HG02885 (cell line): ENCODE results near the gene ZNF544.
A peak's percentile ranks its signal among the peaks of the same experiment; 100 is the strongest.

Experiments used
- ATAC-seq: cut with Tn5 transposase; IDR thresholded peaks from one replicate; pipeline ENCODE4 v1.9.1; 2021; ENCODE audit warnings: mild to moderate bottlenecking; ENCODE audit not compliant: unreplicated experiment, poor library complexity

ZNF544 gene

GRCh38 chr19:58228585-58229254, at the start of gene ZNF544:
ZNF544 (plus strand) TSS chr19:58228914; CDS start chr19:58244024, 15,110 bp downstream.
- ATAC-seq = peak; percentile 92

DNA sequence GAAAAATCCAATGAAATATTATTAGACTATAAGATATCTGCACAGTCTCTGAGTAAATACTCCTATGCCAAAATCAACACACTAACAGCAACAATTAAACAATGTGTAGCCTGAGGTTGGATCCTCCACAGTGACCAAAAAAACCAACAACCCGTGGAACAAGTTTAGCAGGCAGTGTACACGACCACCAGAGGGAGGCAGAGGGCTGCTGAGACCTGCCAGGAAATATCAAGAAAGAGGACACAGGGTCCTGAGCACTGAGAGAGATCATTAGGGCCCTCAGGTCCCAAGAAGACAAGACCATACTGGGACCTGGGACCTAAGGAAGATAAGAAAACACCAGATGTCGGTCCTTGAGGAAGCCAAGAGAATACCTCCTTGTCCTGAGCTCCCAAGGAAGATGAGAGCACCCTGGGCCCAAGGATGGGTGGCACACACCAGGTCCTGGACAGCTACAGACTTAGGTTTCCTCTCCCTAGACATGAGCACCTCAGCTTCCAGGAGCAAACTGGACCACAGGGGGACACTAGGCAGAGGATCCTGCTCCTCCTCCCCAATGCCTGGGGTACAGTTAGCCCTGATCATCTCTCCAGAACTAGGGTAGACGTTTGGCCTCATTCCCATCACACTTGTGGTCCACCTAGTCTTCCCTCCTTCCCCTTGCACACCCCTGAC, 46.7 kb upstream of the ZNF544 start:
- no peak for ATAC-seq

DNA sequence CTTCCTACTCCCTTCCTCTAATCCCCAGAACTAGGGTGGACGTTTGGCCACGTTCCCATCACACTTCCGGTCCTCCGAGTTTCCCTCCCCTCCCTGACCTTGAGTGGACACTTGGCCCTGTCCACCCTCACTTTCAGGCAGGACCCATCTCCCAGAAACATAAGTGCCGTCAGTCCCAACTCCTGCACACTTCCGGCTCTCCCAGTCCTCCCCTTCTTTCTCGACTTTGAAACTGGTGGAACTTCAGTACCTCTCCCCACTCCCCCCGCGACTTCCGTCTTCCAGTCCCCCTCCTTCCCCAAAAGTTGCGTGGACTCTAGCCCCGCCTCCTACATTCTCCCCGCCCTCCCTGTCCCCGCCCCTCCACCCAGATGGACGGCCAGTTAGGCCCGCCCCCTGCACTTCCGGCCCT, 46.1 kb upstream of the ZNF544 start:
- ATAC-seq = peak; percentile 69

- ATAC-seq = peak; percentile 88
Observed at GRCh38 chr19:58182989-58183816, 45.5 kb upstream of the ZNF544 start, which contains the start of gene ZNF274. ZNF274 (plus strand) TSS chr19:58183061; CDS start chr19:58183966, 905 bp downstream.

- ATAC-seq = no peak
Observed at GRCh38 chr19:58183817-58184215, 44.9 kb upstream of the ZNF544 start.

DNA sequence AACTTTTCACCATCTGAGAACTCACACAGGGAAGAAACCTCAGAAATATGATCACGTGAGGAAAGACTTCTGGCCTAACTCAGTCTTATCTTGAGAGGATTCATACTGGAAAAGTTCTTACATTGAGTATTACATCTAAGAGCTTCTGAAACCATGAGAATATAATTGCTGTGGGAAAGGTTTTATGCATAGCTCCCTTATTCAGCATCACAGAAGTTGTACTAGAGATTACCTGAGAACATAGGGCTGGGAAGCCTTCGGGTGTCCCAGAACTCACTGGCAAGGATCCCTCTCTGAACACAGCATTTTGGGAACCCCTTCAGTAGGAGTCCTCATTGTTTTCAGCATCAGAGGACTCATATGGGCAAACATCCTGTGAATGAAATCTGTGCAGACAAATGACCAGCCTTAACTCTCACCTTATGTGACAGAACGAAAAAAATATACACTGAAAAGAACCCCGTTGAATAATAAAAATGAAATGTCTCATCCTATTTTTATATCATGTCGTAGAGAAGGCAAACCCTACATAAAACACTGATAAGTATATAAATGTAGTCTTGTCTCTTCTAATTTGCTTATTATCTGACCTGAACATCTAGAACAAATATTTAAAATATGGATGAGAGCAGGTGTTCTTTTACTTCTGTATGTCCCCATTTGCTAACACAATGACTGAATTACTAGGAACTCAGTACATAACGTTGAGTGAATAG, 31.7 kb upstream of the ZNF544 start:
- no peak for ATAC-seq

GRCh38 chr19:58203814-58204475, 24.8 kb upstream of the ZNF544 start:
- ATAC-seq = no peak

DNA sequence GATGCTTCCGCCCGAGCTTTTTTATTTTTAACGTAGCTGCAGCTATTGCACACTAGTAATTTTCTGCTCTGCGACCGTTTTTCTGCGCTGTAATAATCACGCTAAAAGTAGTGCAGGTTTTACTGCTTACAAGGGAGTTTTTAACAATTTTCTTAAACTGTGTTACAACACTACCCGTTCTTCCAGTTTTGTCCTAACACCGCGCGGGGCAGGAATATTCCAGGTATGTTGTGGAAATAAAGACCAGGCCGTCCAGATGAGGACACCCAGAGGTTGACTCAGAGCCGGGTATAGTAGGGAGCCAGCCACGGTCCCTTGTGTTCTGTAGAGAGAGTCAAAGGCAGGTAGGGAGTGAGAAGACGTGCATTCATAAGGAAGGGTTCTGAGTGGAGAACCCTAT, 24.1 kb upstream of the ZNF544 start:
- ATAC-seq = no peak

- ATAC-seq = no peak
Observed at GRCh38 chr19:58209577-58209976, 19.1 kb upstream of the ZNF544 start.

DNA sequence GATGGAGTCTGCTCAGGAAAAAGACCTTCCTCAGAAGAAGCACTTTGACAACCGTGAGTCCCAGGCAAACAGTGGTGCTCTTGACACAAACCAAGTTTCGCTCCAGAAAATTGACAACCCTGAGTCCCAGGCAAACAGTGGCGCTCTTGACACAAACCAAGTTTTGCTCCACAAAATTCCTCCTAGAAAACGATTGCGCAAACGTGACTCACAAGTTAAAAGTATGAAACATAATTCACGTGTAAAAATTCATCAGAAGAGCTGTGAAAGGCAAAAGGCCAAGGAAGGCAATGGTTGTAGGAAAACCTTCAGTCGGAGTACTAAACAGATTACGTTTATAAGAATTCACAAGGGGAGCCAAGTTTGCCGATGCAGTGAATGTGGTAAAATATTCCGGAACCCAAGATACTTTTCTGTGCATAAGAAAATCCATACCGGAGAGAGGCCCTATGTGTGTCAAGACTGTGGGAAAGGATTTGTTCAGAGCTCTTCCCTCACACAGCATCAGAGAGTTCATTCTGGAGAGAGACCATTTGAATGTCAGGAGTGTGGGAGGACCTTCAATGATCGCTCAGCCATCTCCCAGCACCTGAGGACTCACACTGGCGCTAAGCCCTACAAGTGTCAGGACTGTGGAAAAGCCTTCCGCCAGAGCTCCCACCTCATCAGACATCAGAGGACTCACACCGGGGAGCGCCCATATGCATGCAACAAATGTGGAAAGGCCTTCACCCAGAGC, 16.2 kb upstream of the ZNF544 start:
- no peak for ATAC-seq

DNA sequence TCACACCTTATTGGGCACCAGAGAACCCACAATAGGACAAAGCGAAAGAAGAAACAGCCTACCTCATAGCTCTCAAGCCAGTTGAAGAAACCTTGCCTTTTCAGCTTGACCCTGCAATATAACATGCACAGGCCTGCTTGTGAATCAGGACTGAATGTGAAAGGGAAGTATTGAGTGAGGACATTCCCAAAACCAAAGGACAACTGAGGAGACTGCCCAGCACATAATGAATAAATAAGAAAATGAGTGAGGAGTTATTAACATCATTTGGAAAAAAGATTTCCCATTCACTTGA, 15.7 kb upstream of the ZNF544 start:
- ATAC-seq = no peak

GRCh38 chr19:58217069-58217481, 11.6 kb upstream of the ZNF544 start:
- ATAC-seq = no peak

DNA sequence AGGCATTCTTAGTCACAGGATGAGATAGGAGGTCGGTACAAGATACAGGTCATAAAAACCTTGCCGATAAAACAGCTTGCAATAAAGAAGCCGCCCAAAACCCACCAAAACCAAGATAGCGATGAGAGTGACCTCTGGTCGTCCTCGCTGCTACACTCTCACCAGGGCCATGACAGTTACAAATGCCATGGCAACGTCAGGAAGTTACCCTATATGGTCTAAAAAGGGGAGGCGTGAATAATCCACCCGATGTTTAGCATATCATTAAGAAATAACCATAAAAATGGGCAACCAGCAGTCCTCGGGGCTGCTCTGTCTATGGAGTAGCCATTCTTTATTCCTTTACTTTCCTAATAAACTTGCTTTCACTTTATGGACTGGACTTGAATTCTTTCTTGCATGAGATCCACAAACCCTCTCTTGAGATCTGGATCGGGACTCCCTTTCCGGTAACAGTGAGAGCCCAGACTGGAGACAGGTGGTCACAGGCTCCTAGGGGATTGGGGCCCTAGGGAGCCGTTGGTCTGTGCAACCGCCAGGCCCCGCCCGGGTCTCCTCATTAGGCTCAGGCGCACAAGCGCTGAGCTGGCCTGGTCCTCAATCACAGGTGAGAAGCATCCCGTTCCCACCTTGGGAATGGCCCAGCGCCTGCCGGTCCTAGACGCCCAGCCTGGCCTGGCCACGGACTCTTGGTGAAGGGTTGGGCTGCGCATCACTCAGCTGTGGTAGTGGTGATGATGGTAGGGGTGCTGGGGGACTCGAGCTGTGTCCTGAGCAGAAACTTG, 10.9 kb upstream of the ZNF544 start:
- ATAC-seq = no peak

- ATAC-seq = no peak
Observed at GRCh38 chr19:58218899-58219298, 9.8 kb upstream of the ZNF544 start.

GRCh38 chr19:58227964-58228584, 640 bp upstream of the ZNF544 start:
- ATAC-seq = no peak

- ATAC-seq = no peak
Observed at GRCh38 chr19:58229255-58229639, 533 bp downstream of the ZNF544 start.

DNA sequence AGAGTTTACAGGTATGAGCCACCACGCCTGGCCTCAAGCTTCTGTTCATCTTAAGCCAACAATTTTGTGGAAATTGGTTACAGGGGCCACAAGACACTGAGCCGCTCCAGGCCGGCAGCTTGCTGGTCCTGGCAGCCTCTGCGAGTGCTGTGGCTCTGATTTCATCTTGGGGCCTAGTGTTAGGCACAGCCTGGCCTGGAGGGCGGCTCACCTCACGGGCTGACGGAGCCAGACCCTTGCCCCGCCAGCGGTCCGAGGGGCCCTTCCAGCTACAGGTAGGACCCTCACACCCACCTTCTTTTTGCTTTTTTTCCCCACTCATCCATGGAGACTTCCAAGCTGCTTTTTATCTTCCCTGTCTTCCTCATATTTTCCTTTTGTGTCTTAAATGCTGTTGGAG, 8.6 kb downstream of the ZNF544 start:
- ATAC-seq = no peak

DNA sequence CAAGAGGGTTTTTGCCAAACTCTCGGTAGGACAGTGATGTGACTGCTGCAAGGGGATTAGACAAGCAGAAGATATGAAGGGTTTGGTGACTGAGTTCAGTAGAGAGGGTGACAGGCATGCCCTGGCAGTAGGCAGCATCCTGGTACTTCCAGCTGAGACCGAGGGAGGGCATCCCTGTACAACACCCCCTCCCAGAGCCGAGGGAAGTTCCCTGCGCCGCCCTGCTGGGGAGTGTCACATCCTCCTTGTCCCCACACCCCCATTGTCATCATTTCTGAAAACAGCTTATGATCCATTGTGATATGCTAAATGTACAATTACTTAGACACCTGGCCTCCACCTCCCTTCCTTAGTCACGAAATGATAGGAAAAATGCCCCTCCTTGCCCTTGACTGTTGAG, 14.6 kb downstream of the ZNF544 start:
- no peak for ATAC-seq
